Fibroblast of upper back skin (primary cell): ENCODE measurements around the gene TSPAN7.

Source experiments
- DNase-seq: peaks from one replicate; pipeline ENCODE4 v3.0.0-alpha.2; 2013

The TSPAN7 gene

GRCh38 chrX:38649221-38649620 lies 87.9 kb downstream of the TSPAN7 start:
- DNase-seq, result no peak

GRCh38 chrX:38649674-38650647 lies 88.6 kb downstream of the TSPAN7 start:
- no peak for DNase-seq

GRCh38 chrX:38651625-38652601 lies 90.6 kb downstream of the TSPAN7 start:
- DNase-seq, result no peak

- DNase-seq, result no peak
These were observed 91.6 kb downstream of the TSPAN7 start for GRCh38 chrX:38652934-38653442.

- peak; percentile 9 for DNase-seq
These were observed 93.0 kb downstream of the TSPAN7 start for GRCh38 chrX:38654302-38654701.

- no peak for DNase-seq
These were observed 95.1 kb downstream of the TSPAN7 start for GRCh38 chrX:38656350-38656915.

- no peak for DNase-seq
These were observed 96.2 kb downstream of the TSPAN7 start for GRCh38 chrX:38657562-38657961.

- DNase-seq, result no peak
These were observed 99.2 kb downstream of the TSPAN7 start for GRCh38 chrX:38660395-38661102.

- DNase-seq, result no peak
These were observed 99.7 kb downstream of the TSPAN7 start for GRCh38 chrX:38661103-38661441.

- DNase-seq, result no peak
These were observed 100.2 kb downstream of the TSPAN7 start for GRCh38 chrX:38661561-38661960.

GRCh38 chrX:38662640-38663039 lies 101.3 kb downstream of the TSPAN7 start:
- DNase-seq, result no peak

GRCh38 chrX:38664285-38664684 lies 102.9 kb downstream of the TSPAN7 start:
- peak; percentile 46 for DNase-seq

GRCh38 chrX:38666909-38667308 lies 105.6 kb downstream of the TSPAN7 start:
- no peak for DNase-seq

GRCh38 chrX:38668771-38669170 lies 107.4 kb downstream of the TSPAN7 start:
- DNase-seq, result no peak

- DNase-seq, result no peak
These were observed 108.1 kb downstream of the TSPAN7 start for GRCh38 chrX:38669428-38669827.

- no peak for DNase-seq
These were observed 111.3 kb downstream of the TSPAN7 start for GRCh38 chrX:38672646-38673045.

- no peak for DNase-seq
These were observed 114.5 kb downstream of the TSPAN7 start for GRCh38 chrX:38675856-38676255.

GRCh38 chrX:38678183-38678582 lies 116.8 kb downstream of the TSPAN7 start:
- DNase-seq, result no peak

- no peak for DNase-seq
These were observed 117.5 kb downstream of the TSPAN7 start for GRCh38 chrX:38678821-38679220.

GRCh38 chrX:38679695-38680094 lies 118.4 kb downstream of the TSPAN7 start:
- no peak for DNase-seq

- no peak for DNase-seq
These were observed 120.8 kb downstream of the TSPAN7 start for GRCh38 chrX:38682095-38682494.

GRCh38 chrX:38692961-38693360 lies 131.6 kb downstream of the TSPAN7 start:
- no peak for DNase-seq
